ENCODE measurements around the gene PPP2R5C. TPM values are rescaled to one million over a fixed set of nuclear protein-coding genes. Genes with fewer than 3 reads are reported as not detected.
A peak's percentile ranks its signal among the peaks of the same experiment; 100 is the strongest.

Gene PPP2R5C
- total RNA-seq, 2 experiments from 2014 or later, result 232 to 281 TPM

- H3K4me1 Mint-ChIP-seq, result peaks cover 28% of the 10 kb centered on the region
- H3K9me3 Mint-ChIP-seq (ENCODE audit: low read depth), result no peaks in the 10 kb centered on the region
- CTCF ChIA-PET, result interaction anchor here (0.9 to 1.4 kb wide), 3 partner anchors 9 to 113 kb away, joined by 3 to 4 read pairs (median 3); no protein-coding TSS in a partner anchor
- H3K27me3 Mint-ChIP-seq, result no peaks in the 10 kb centered on the region
- POLR2A ChIA-PET, result no interaction called here
- no peak for ATAC-seq
- no peak overlapping the region for H3K4me3 Mint-ChIP-seq
- no peak for DNase-seq
- H3K36me3 Mint-ChIP-seq (ENCODE audit: low read depth), result peaks cover 61% of the 10 kb centered on the region
- intact Hi-C loops (cut with DNase I, micrococcal nuclease), result no loop called here
- H3K27ac Mint-ChIP-seq, result peak overlapping the region; percentile 31
Observed at GRCh38 chr14:101884089-101884933, 122.8 kb downstream of the PPP2R5C start.

- Mint-ChIP-seq H3K36me3 (ENCODE audit: low read depth) (peaks cover 59% of the 10 kb centered on the region), H3K9me3 (ENCODE audit: low read depth) (no peaks in the 10 kb centered on the region)
Observed at GRCh38 chr14:101884934-101885576, 123.5 kb downstream of the PPP2R5C start.

DNA sequence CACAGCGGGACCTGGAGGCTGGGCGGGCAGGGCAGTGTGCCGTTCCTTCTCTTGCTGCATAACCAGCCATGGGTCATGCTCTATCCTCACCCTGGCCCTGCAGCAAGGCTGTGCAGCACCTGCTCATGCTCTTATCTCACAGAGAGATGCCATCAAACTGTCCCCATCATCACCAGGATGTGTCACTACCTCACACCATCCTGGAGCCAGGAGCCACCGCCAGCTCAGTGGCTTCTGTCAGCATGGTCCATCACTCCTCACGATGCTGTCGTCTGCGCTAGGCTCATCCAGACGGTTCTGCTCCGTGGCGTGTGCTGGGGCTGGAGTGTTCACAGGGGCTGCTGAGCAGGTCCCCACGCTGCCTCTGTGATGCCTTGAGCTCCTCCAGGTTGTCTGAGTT is 125.7 kb downstream of the PPP2R5C start:
- Mint-ChIP-seq H3K27ac (no peak overlapping the region), H3K9me3 (ENCODE audit: low read depth) (no peaks in the 10 kb centered on the region), H3K4me3 (no peak overlapping the region), H3K27me3 (no peaks in the 10 kb centered on the region), H3K36me3 (ENCODE audit: low read depth) (peaks cover 47% of the 10 kb centered on the region), H3K4me1 (no peaks in the 10 kb centered on the region)
- ChIA-PET CTCF (interaction anchor here (1.1 kb wide), 1 partner anchor 131 kb away, joined by 3 read pairs; no protein-coding TSS in a partner anchor), POLR2A (no interaction called here)
- DNase-seq, result no peak
- intact Hi-C loops (cut with DNase I, micrococcal nuclease), result no loop called here
- peak; percentile 23 for ATAC-seq

More at GRCh38 chr14:101884934-101885576, 123.5 kb downstream of the PPP2R5C start:
- no peaks in the 10 kb centered on the region for H3K27me3 Mint-ChIP-seq
- DNase-seq, result no peak
- POLR2A ChIA-PET, result no interaction called here
- H3K4me1 Mint-ChIP-seq, result peaks cover 21% of the 10 kb centered on the region
- intact Hi-C loops (cut with DNase I, micrococcal nuclease), result no loop called here
- peak overlapping the region; percentile 31 for H3K27ac Mint-ChIP-seq
- CTCF ChIA-PET, result interaction anchor here (0.9 to 1.4 kb wide), 2 partner anchors 31 to 114 kb away, joined by 3 to 4 read pairs; no protein-coding TSS in a partner anchor
- no peak overlapping the region for H3K4me3 Mint-ChIP-seq
- no peak for ATAC-seq

DNA sequence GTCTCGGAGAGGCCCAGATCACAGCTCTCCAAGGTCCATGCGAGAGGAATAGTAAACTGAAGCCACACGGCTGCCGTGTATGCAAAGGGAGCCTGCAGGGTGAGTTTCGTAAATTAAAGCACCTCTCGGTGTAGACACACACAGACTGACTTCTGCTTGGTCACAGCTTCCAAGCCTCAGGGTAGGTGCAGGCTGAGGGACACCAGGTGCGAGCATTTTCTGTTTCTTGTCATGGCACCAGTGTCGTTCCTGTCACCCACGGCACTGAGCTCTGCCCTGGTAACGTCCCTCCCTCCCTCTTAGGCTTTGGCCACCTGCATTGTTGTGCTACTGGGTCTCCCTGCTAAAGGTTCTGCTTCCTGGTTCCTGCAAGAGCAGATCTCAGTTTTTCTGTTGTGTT is 126.7 kb downstream of the PPP2R5C start:
- CTCF ChIA-PET, result interaction anchor here (0.7 to 1.1 kb wide), 3 partner anchors 8 to 463 kb away, joined by 3 read pairs; no protein-coding TSS in a partner anchor
- intact Hi-C loops (cut with DNase I, micrococcal nuclease), result no loop called here
- Mint-ChIP-seq H3K4me1 (no peaks in the 10 kb centered on the region), H3K27ac (no peak overlapping the region), H3K27me3 (no peaks in the 10 kb centered on the region), H3K4me3 (no peak overlapping the region), H3K9me3 (ENCODE audit: low read depth) (no peaks in the 10 kb centered on the region), H3K36me3 (ENCODE audit: low read depth) (peaks cover 44% of the 10 kb centered on the region)
- no peak for ATAC-seq
- no peak for DNase-seq
- POLR2A ChIA-PET, result no interaction called here

GRCh38 chr14:101889366-101889765 is 127.9 kb downstream of the PPP2R5C start:
- Mint-ChIP-seq H3K36me3 (ENCODE audit: low read depth) (peaks cover 41% of the 10 kb centered on the region), H3K4me1 (no peaks in the 10 kb centered on the region), H3K4me3 (no peak overlapping the region), H3K9me3 (ENCODE audit: low read depth) (no peaks in the 10 kb centered on the region), H3K27me3 (no peaks in the 10 kb centered on the region), H3K27ac (no peak overlapping the region)
- intact Hi-C loops (cut with DNase I, micrococcal nuclease), result no loop called here
- DNase-seq (no peak), ATAC-seq (no peak)
- ChIA-PET POLR2A (no interaction called here), CTCF (interaction anchor here (0.9 kb wide), 2 partner anchors 9 to 182 kb away, joined by 3 to 5 read pairs; no protein-coding TSS in a partner anchor)

- intact Hi-C loops (cut with DNase I, micrococcal nuclease), result loop anchor here in 1 of 2 experiments (5.0 kb wide), 1 partner anchor 183 kb away; no protein-coding TSS in a partner anchor
- Mint-ChIP-seq H3K36me3 (ENCODE audit: low read depth) (peaks cover 42% of the 10 kb centered on the region), H3K4me1 (no peaks in the 10 kb centered on the region), H3K27ac (no peak overlapping the region), H3K4me3 (no peak overlapping the region), H3K27me3 (no peaks in the 10 kb centered on the region), H3K9me3 (ENCODE audit: low read depth) (no peaks in the 10 kb centered on the region)
- POLR2A ChIA-PET, result interaction anchor here (0.6 kb wide), 1 partner anchor 10 kb away, joined by 5 read pairs; no protein-coding TSS in a partner anchor
- CTCF ChIA-PET, result interaction anchor here (0.9 to 1.0 kb wide), 3 partner anchors 10 to 183 kb away, joined by 3 to 5 read pairs (median 4); no protein-coding TSS in a partner anchor
- ATAC-seq, result no peak
- DNase-seq, result no peak
Observed at GRCh38 chr14:101889898-101890297, 128.4 kb downstream of the PPP2R5C start.

DNA sequence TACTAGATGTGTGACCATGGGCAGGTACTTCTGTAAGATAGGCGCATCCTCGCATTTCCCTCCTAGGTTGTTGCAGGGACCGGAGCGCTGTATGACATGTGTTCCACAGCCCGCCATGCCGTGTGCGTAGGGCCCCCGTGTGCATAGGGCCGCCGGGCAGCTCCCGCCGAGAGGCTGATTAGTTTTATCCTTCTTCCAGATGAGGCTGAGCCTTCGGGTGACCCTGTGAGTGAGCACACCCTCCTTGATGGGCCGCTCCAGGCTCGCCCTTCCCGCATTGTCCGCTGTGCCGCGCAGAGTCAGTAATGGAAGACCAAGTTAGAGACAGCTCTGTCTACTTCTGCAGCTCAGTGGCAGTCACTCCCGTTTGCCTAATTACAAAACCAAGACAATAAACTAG is 130.0 kb downstream of the PPP2R5C start:
- Mint-ChIP-seq H3K9me3 (ENCODE audit: low read depth) (no peaks in the 10 kb centered on the region), H3K27ac (peak overlapping the region; percentile 51), H3K36me3 (ENCODE audit: low read depth) (peaks cover 38% of the 10 kb centered on the region), H3K4me1 (no peaks in the 10 kb centered on the region), H3K4me3 (no peak overlapping the region), H3K27me3 (no peaks in the 10 kb centered on the region)
- intact Hi-C loops (cut with DNase I, micrococcal nuclease), result loop anchor here in 1 of 2 experiments (5.0 kb wide), 1 partner anchor 184 kb away; no protein-coding TSS in a partner anchor
- ATAC-seq (no peak), DNase-seq (no peak)
- ChIA-PET POLR2A (interaction anchor here (0.6 kb wide), 1 partner anchor 58 kb away, joined by 13 read pairs; no protein-coding TSS in a partner anchor), CTCF (no interaction called here)

GRCh38 chr14:101893759-101894158 is 132.2 kb downstream of the PPP2R5C start:
- ATAC-seq, result no peak
- Mint-ChIP-seq H3K27ac (no peak overlapping the region), H3K4me1 (no peaks in the 10 kb centered on the region), H3K9me3 (ENCODE audit: low read depth) (no peaks in the 10 kb centered on the region), H3K27me3 (no peaks in the 10 kb centered on the region), H3K36me3 (ENCODE audit: low read depth) (peaks cover 45% of the 10 kb centered on the region), H3K4me3 (no peak overlapping the region)
- CTCF ChIA-PET, result interaction anchor here (0.6 to 0.8 kb wide), 2 partner anchors 10 to 21 kb away, joined by 3 read pairs; no protein-coding TSS in a partner anchor
- no peak for DNase-seq
- intact Hi-C loops (cut with DNase I, micrococcal nuclease), result loop anchor here in 1 of 2 experiments (5.0 kb wide), 1 partner anchor 186 kb away; no protein-coding TSS in a partner anchor
- POLR2A ChIA-PET, result no interaction called here

DNA sequence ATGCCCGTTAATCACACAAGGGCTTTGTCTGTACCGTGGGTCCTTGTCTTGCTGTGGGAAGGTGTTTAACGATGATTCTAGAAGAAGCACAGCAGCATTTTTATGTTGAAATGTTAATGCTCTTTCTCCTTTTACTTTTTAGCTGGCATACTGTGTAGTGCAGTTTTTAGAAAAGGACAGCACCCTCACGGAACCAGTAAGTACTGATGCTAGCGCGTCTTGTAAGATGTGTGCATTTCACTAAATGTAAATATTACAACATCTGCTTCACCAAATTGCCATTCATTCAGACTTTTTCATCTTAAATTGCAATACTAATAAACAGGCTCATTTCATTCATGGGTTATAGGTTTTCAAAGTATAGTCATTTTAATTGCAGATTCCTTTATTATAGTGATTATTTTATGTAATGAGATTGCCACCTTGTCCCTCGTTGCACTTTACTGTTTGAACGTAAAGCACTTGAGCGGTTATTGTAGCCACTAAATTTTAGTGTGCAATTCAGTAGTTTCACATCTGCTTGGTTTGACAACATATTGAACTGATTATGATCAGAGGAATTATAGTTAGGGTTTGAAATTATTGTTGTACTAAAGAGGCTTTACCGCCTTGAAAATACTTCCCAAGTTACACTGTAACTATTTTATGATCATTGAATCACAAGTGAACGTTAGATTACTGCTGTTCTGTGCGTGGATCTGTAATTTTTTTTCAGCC is 133.0 kb downstream of the PPP2R5C start:
- ATAC-seq (no peak), DNase-seq (no peak)
- intact Hi-C loops (cut with DNase I, micrococcal nuclease), result loop anchor here in 1 of 2 experiments (5.0 kb wide), 1 partner anchor 187 kb away; no protein-coding TSS in a partner anchor
- CTCF ChIA-PET, result interaction anchor here (0.6 kb wide), 2 partner anchors 10 to 20 kb away, joined by 3 read pairs; no protein-coding TSS in a partner anchor
- no peak overlapping the region for H3K4me3 Mint-ChIP-seq
- no peaks in the 10 kb centered on the region for H3K9me3 Mint-ChIP-seq (ENCODE audit: low read depth)
- H3K27me3 Mint-ChIP-seq, result no peaks in the 10 kb centered on the region
- no peaks in the 10 kb centered on the region for H3K4me1 Mint-ChIP-seq
- POLR2A ChIA-PET, result no interaction called here
- H3K36me3 Mint-ChIP-seq (ENCODE audit: low read depth), result peaks cover 42% of the 10 kb centered on the region
- H3K27ac Mint-ChIP-seq, result no peak overlapping the region

DNA sequence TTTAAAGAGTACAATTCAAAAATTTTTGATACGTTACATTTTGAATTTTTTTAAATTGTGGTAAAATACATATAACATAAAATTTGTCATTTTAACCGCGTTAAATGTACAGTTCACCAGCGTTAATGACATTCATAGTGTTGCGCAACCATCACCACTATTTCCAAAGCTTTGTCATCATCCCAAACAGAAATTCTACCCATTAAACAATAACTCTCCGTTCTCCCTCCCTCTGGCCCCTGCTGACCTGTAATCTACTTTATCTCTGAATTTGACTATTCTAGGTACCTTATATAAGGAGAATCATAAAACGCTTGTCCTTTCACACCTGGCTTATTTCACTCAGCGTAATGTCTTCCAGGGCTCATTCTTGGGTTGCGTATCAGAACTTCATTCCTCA is 133.7 kb downstream of the PPP2R5C start:
- Mint-ChIP-seq H3K4me3 (no peak overlapping the region), H3K36me3 (ENCODE audit: low read depth) (peaks cover 40% of the 10 kb centered on the region), H3K27me3 (no peaks in the 10 kb centered on the region), H3K27ac (no peak overlapping the region), H3K4me1 (no peaks in the 10 kb centered on the region), H3K9me3 (ENCODE audit: low read depth) (no peaks in the 10 kb centered on the region)
- ATAC-seq (no peak), DNase-seq (no peak)
- CTCF ChIA-PET, result interaction anchor here (0.6 kb wide), 1 partner anchor 9 kb away, joined by 3 read pairs; no protein-coding TSS in a partner anchor
- intact Hi-C loops (cut with DNase I, micrococcal nuclease), result no loop called here
- POLR2A ChIA-PET, result no interaction called here

DNA sequence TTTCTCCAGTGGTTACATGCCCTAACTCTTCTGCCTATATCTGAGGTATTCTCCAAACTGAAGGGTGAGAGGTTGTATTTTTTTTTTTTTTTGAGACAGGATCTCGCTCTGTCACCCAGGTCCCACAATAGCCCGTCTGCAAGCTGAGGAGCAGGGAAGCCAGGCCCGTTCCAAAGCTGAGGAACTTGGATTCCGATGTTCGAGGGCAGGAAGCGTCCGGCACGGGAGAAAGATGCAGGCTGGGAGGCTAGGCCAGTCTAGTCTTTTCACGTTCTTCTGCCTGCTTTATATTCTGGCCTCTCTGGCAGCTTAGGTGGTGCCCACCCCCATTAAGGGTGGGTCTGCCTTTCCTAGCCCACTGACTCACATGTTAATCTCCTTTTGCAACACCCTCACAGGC is 135.8 kb downstream of the PPP2R5C start:
- ChIA-PET CTCF (interaction anchor here (0.6 kb wide), 1 partner anchor 191 kb away, joined by 3 read pairs; no protein-coding TSS in a partner anchor), POLR2A (no interaction called here)
- Mint-ChIP-seq H3K4me3 (no peak overlapping the region), H3K27ac (no peak overlapping the region), H3K9me3 (ENCODE audit: low read depth) (no peaks in the 10 kb centered on the region), H3K27me3 (no peaks in the 10 kb centered on the region), H3K36me3 (ENCODE audit: low read depth) (peaks cover 53% of the 10 kb centered on the region), H3K4me1 (no peaks in the 10 kb centered on the region)
- intact Hi-C loops (cut with DNase I, micrococcal nuclease), result no loop called here
- DNase-seq, result no peak
- ATAC-seq, result no peak

Data from activated CD4-positive, alpha-beta T cell treated with anti-CD3 and anti-CD28 coated beads for 36 hours (primary cell).